MCF 10A (cell line): ENCODE measurements around the gene COL23A1. TPM values are rescaled to one million over a fixed set of nuclear protein-coding genes. Genes with fewer than 3 reads are reported as not detected.

Experiments
- BruUV-seq: library from RNA; stranded (reverse); fragments of 400-500 nt; replicated peaks from 2 replicates; lab custom pipeline; 2021; lab: Mats Ljungman, UMichigan
- CTCF ChIA-PET: fragments of 300-600 bp; sonication (Branson Sonifier 250); formaldehyde crosslinking; extraction: SDS; loops from one replicate; lab custom pipeline; 2021; ENCODE audit warnings: antibody characterized with exemption, inconsistent platforms; lab: Yijun Ruan, JAX
- POLR2A ChIA-PET: fragments of 300-600, 350-650 bp; sonication (Branson Sonifier 250); formaldehyde crosslinking; extraction: SDS; loops from one replicate; lab custom pipeline; 2020; ENCODE audit warnings: antibody characterized with exemption, inconsistent platforms; lab: Yijun Ruan, JAX
- DNase-seq: peaks from one replicate; pipeline ENCODE4 v3.0.0-alpha.2; 2018; ENCODE audit not compliant: unreplicated experiment
- H3K27ac Mint-ChIP-seq: one replicate; pipeline ENCODE4 v1.8.0; 2022; ENCODE audit warnings: mild to moderate bottlenecking, low read depth, mixed read lengths; ENCODE audit not compliant: unreplicated experiment
- H3K27me3 Mint-ChIP-seq: one replicate; pipeline ENCODE4 v1.8.0; 2022; ENCODE audit warnings: mixed read lengths; ENCODE audit not compliant: insufficient read depth, unreplicated experiment
- H3K36me3 Mint-ChIP-seq: one replicate; pipeline ENCODE4 v1.8.0; 2022; ENCODE audit warnings: mild to moderate bottlenecking, moderate library complexity, mixed read lengths; ENCODE audit not compliant: insufficient read depth, unreplicated experiment
- H3K4me1 Mint-ChIP-seq: one replicate; pipeline ENCODE4 v1.8.0; 2022; ENCODE audit warnings: mixed read lengths; ENCODE audit not compliant: insufficient read depth, unreplicated experiment
- H3K4me3 Mint-ChIP-seq: one replicate; pipeline ENCODE4 v1.8.0; 2022; ENCODE audit warnings: mild to moderate bottlenecking, moderate library complexity, mixed read lengths; ENCODE audit not compliant: unreplicated experiment
- H3K9me3 Mint-ChIP-seq: one replicate; pipeline ENCODE4 v1.8.0; 2022; ENCODE audit warnings: mixed read lengths; ENCODE audit not compliant: unreplicated experiment
- intact Hi-C: fragments of 100-400 bp; cut with micrococcal nuclease; formaldehyde crosslinking; loops from 2 replicates; pipeline ENCODE4 v1.14.1; 2022
- total RNA-seq: library from RNA; stranded (reverse); gene quantifications from 2 replicates; pipeline ENCODE4 v1.2.3, GENCODE V29; 2022
- TF ChIP-seq, protein P1 (sequence below): fragments of 200-600 bp; IDR thresholded peaks from one replicate; pipeline ENCODE4 v1.8.0; 2022; ENCODE audit warnings: antibody characterized with exemption, mild to moderate bottlenecking; ENCODE audit not compliant: unreplicated experiment

COL23A1 gene
- total RNA-seq, 1 experiment from 2014 or later = not detected

DNA sequence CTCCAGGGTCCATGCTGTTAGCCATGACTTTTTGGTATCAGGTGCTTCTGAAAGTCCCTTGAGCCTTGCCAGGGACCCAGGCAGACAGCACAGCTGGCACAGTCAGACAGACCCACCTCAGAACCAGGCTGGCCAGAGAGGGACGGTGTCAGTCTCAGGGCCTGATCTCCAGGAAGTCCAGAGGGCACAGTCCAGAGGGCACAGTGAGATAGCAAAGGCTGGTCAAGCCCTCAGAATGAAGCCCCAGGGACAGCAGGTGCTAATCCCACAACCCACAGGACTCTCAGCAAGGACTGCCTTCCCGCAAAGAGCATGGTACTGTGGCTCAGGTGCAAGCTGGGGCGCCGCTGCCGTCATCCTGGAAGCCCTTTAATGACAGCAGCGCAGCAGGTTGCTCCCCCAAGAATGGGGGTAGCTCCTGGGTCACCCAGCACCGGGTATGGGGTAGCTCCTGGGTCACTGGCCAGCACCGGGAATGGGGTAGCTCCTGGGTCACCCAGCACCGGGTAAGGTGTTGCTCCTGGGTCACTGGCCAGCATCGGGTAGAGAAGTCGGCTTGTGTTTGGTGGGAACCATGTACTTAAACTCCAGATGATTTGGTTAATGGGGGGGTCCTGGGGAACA is 252.0 kb downstream of the COL23A1 start:
- POLR2A ChIA-PET = interaction anchor here (0.5 to 1.1 kb wide), 5 partner anchors 37 to 938 kb away, joined by 3 to 5 read pairs (median 3); no protein-coding TSS in a partner anchor
- no peak for DNase-seq
- peaks cover 4% of the 10 kb centered on the region for H3K36me3 Mint-ChIP-seq
- TF ChIP-seq, protein P1, sequence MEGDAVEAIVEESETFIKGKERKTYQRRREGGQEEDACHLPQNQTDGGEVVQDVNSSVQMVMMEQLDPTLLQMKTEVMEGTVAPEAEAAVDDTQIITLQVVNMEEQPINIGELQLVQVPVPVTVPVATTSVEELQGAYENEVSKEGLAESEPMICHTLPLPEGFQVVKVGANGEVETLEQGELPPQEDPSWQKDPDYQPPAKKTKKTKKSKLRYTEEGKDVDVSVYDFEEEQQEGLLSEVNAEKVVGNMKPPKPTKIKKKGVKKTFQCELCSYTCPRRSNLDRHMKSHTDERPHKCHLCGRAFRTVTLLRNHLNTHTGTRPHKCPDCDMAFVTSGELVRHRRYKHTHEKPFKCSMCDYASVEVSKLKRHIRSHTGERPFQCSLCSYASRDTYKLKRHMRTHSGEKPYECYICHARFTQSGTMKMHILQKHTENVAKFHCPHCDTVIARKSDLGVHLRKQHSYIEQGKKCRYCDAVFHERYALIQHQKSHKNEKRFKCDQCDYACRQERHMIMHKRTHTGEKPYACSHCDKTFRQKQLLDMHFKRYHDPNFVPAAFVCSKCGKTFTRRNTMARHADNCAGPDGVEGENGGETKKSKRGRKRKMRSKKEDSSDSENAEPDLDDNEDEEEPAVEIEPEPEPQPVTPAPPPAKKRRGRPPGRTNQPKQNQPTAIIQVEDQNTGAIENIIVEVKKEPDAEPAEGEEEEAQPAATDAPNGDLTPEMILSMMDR = no peak
- H3K9me3 Mint-ChIP-seq = no peaks in the 10 kb centered on the region
- H3K27me3 Mint-ChIP-seq = no peaks in the 10 kb centered on the region
- intact Hi-C loops = no loop called here
- H3K4me1 Mint-ChIP-seq = peaks cover 18% of the 10 kb centered on the region
- H3K4me3 Mint-ChIP-seq = no peak overlapping the region
- CTCF ChIA-PET = interaction anchor here (0.9 to 1.0 kb wide), 3 partner anchors 47 to 213 kb away, joined by 3 to 4 read pairs (median 3); no protein-coding TSS in a partner anchor
- no TSS peak for BruUV-seq
- peak overlapping the region; percentile 35 for H3K27ac Mint-ChIP-seq

DNA sequence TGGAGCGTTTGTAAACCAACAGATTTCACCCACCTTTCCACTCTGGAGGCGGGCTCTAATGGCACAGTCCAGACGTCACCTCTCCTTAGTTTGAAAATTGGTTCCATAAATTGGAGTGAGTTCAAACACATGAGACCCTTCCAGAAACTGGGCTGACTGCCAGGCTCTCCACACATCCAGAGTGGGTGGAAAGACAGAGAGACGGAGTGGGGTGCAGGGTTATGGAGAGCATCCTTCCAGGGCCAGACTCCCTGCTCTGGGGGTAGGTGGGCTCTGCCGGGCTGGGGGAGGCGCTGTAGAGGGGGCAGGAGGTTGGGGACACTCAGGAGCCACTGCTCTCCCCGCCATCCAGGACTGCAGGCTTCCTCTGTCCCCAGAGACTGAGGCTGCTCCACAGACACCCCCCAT is 252.9 kb downstream of the COL23A1 start:
- no peaks in the 10 kb centered on the region for H3K36me3 Mint-ChIP-seq
- H3K4me3 Mint-ChIP-seq = no peak overlapping the region
- ChIA-PET CTCF (no interaction called here), POLR2A (no interaction called here)
- no peak for DNase-seq
- H3K9me3 Mint-ChIP-seq = no peaks in the 10 kb centered on the region
- BruUV-seq = no TSS peak
- H3K4me1 Mint-ChIP-seq = peaks cover 26% of the 10 kb centered on the region
- H3K27ac Mint-ChIP-seq = peak overlapping the region; percentile 35
- TF ChIP-seq, protein P1 = no peak
- intact Hi-C loops = no loop called here
- H3K27me3 Mint-ChIP-seq = no peaks in the 10 kb centered on the region

DNA sequence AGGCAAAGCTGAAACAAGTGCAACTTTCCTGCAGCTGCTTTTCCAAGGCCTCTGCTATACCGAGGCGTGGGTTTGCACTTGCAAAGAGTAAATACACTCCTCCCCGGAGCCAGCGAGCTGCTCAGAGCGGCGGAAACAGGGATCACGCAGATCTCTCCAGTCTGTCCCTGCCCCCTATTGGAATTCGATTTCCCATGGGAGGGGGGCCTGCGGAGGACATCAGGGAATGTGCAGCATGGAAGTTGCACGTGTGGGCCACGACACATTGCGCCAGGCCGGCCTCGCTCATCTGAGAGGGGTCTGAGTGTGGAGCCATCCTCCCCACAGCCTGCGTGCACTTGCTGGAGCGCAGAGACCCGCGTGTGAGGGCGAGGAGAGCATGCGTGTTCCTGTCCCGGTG is 253.3 kb downstream of the COL23A1 start:
- H3K4me3 Mint-ChIP-seq = no peak overlapping the region
- BruUV-seq = no TSS peak
- TF ChIP-seq, protein P1 = no peak
- H3K27ac Mint-ChIP-seq = no peak overlapping the region
- POLR2A ChIA-PET = no interaction called here
- CTCF ChIA-PET = interaction anchor here (0.7 kb wide), 1 partner anchor 11 kb away, joined by 3 read pairs; no protein-coding TSS in a partner anchor
- DNase-seq = no peak
- H3K4me1 Mint-ChIP-seq = peaks cover 30% of the 10 kb centered on the region
- intact Hi-C loops = no loop called here
- no peaks in the 10 kb centered on the region for H3K9me3 Mint-ChIP-seq
- no peaks in the 10 kb centered on the region for H3K36me3 Mint-ChIP-seq
- no peaks in the 10 kb centered on the region for H3K27me3 Mint-ChIP-seq

DNA sequence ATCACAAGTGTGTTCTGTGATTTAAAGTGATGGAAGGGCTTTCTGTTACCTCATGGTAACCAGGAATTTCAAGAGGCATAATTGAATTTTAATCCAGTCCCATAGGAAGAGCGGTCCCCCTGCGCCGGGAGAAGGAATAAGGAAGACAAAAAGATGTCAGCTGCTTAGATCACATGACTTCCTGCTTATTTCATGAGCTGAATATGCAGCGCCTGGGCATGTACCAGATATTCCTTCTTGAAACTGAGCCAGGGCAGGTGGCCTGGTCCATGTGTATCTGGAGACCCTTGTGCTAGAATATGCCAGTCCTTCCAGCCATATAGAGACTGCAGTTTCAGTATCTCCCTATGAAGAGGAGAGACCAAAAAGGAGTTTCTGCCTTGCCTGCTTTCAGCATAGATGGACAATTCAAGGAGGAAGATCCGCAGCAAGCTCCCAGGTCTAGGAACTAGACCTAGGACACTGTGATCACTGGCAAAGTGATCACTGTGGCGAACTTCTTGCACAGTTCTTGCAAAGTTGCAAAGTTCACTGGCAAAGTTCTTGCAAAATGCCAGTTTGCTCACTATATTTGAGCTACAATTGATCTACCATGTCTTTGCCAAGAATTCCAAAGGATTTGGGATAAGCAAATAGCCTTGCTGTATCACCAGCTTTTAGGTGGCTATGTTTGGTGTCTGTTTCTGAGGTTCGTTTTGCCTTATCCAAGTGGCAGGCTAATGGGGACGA is 254.7 kb downstream of the COL23A1 start:
- peaks cover 45% of the 10 kb centered on the region for H3K4me1 Mint-ChIP-seq
- no peaks in the 10 kb centered on the region for H3K27me3 Mint-ChIP-seq
- no TSS peak for BruUV-seq
- no peak for DNase-seq
- no peak overlapping the region for H3K27ac Mint-ChIP-seq
- H3K4me3 Mint-ChIP-seq = no peak overlapping the region
- POLR2A ChIA-PET = interaction anchor here (0.7 to 1.0 kb wide), 2 partner anchors 46 to 114 kb away, joined by 3 read pairs; no protein-coding TSS in a partner anchor
- TF ChIP-seq, protein P1 = no peak
- no peaks in the 10 kb centered on the region for H3K36me3 Mint-ChIP-seq
- H3K9me3 Mint-ChIP-seq = no peaks in the 10 kb centered on the region
- intact Hi-C loops = no loop called here
- CTCF ChIA-PET = no interaction called here
